Measurements from ENCODE around the gene FN1.

The FN1 gene

DNA sequence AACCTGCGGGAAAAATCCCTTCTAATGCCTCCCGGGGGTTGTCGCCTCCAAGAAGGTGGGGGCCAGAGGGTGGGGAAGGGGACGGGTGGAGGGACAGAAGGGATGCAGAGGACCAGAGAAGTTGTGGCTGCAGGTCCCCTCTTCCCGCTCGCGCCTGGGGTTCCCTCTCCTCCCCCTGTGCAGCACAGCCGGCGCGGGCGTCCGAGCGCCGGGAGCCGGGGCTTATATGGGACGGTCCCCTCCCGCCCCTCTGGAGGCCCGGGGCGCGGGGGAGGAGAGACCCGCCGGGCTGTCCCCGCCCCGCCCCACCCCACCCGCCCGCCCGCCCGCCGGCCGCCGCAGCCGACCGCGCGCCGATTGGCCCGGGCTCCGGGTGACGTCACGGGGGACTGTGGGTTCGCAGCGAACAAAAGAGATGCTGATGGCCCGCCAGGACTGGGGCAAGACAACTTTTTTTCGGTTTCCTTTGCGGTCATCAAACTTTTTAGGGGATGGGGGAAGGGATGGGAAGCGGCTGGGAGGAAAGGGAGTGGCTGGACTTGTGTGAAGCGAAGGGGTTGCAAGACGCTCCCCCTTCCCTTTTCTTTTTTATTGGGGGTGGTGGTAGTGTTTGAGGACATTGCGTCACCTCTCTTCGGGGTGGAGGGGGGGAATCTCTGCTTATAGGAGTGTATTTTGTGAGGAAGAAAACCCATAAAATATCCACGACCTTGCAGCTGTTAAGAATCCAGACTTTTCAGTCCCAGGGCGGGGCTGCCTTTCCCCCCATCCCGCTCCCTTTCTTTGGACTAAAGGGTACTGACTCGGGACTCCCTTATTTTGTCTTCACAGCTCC lies at the start of gene FN1:
FN1 (minus strand) TSS at position 199 of the 835 bp plus-strand sequence. CDS start 266 bp downstream, outside the sequence.
- DNase-seq: no peak

- DNase-seq: no peak
Measured at GRCh38 chr2:215485032-215485431, 49.2 kb upstream of the FN1 start.

GRCh38 chr2:215484570-215484969 lies 48.7 kb upstream of the FN1 start:
- no peak for DNase-seq

DNA sequence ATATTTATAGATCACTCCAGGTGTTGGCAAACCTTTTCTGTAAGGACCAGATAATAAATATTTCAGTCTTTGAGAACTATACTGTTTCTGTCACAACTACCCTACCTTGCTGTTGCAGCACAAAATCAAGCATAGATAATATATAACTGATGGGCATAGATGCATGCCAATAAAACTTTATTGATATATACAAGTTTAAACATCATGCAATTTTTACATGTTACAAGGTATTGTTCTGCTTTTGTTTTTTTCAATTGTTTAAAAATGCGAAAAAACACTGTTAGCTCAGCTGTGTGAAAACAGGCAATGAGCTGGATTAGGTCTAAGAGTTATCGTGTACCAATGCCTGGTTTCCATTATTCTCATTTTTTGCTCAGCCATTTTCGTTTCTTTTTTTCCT lies 47.6 kb upstream of the FN1 start:
- DNase-seq: no peak

GRCh38 chr2:215479536-215480240 lies 43.8 kb upstream of the FN1 start:
- no peak for DNase-seq

DNA sequence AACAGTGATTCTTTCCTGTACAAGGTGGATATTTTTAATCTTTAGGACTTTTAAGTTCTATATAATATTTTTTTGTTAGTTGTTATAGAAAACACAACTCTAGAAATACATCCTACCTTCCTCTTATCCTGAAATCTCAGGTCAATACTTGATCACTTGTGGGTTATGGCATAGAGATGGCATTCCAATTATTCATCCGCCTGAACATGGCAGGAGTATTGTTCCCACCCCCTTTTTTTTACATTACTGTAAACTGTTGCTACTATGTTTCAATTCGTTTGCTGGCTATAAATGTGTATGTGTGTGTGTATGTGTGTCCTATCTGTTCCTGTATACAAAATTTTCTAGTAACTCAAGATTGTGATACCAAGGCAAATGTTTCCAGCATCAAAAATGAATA lies 43.3 kb upstream of the FN1 start:
- DNase-seq: no peak

GRCh38 chr2:215476424-215476823 lies 40.6 kb upstream of the FN1 start:
- DNase-seq: no peak

DNA sequence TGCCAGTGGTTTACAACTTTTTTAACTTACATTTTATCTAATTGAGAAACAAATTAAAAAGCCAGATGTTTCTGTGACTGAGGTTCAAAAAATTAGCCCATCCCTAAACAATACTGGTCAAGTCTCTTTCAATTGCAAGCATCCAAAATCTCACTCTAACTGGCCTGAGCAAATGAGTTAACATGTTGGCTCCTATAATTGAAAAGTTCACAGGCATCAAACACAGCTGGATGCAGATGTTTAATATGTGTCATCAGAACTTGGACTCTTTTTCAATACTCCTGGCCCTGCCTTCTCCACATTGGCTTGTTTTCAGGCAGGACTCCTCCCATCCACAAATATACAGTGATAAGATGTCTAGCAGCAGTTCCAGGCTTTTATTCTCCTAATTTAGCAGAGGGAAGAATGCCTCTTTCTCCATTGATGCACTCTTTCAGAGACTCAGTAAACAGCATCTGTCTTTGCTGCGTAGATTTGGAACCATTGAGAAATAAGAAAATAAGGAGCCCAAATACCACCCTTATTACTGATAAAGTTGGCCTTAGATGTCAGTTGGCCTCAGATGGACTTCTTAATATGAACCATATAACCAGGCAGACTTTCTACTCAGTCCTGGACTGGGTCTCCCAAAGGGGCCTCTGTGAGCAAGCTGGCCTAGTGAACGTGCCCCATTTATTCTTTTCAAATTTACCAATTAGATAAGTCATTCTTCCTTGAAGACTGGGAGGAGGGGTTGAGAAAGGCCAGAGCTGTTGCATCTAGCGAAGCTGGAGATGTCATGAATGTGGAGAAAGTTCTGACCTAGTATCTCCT lies 30.4 kb upstream of the FN1 start:
- DNase-seq: no peak

- DNase-seq: no peak
Measured at GRCh38 chr2:215465256-215465655, 29.4 kb upstream of the FN1 start.

GRCh38 chr2:215461836-215462532 lies 26.1 kb upstream of the FN1 start:
- DNase-seq: no peak

DNA sequence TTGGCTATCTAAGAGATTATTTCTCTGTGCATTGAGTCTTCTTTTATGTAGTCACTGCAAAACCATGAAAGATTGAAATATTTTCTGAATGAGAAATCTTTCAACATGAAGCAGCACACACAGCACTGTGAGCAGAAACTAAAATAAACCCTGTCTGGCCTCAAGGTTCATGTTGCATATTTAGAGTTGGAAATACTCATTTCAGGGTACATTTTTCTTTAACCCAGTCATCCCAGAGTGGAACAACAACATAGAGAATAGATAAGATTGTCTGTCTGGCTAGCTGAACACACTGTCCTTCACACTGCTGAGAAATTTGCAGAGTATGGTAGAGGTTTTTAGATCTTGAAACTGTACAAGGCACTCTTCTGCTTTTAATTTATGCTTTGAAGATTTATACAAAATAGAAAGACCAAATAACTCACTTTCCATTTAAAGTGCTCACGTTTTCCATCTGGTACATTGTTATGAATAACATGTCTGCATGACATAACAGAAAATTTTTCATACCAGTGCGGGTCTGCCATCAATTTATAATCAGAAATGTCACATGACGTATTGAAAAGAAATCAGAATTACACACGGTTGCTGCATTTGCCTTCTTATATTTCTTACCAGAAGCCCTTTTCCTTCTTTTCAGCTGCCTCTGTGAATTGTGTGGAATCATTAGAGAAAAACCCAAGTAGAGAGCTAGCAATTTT lies 25.0 kb upstream of the FN1 start:
- no peak for DNase-seq

- DNase-seq: no peak
Measured at GRCh38 chr2:215455958-215456357, 20.1 kb upstream of the FN1 start.

DNA sequence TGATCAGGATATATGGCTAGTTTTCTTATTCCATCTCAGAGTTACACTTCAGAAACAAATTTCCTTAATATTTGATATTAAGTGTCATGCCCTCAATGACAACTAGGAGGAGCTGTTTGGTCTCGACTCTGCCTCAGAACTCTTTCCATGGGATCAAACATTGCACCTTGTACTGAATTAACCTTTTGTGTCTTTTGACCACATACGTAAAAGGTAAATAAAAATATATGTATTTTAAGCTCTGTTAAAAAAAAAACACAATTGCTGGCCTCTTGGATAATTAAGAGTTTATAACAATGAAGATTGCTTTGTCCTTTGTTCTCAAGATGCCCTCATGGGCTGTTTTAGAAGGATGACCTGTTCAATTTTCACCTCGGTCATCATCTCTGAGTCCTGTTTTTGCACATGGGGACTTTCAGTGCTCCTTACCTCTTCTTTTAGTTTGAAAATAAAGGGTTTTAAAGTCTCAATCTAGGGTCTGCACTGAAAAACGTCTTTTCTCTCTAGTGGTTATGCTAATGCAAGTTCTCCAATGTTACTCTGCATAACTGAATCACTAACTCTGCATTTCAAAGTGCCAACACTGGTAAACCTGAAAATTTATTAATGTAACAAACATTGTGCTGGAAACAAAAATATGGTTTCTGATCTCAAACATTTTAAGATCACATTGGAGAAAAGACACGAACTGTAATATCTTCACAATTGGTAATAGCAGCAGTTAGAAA lies 18.8 kb upstream of the FN1 start:
- DNase-seq: no peak

DNA sequence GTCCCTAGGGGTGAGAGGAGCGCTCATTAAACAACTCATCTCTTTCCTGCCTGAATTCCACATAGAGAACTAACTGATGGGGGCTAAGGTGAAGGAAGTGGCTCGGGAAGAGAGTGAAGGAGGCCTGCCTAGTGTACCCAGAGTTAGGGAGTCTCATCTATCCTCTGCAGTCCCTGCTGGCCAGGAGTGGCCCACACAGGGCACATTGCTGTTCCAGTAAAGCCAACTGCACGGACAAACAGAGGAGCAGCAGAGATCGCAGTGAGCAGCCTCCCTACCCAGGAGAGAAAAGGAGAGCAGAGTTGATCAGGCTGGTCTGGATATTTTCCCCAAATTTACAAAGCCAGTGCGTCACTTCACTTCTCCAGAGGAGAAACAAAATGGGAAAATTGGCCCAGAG lies 16.9 kb upstream of the FN1 start:
- no peak for DNase-seq

DNA sequence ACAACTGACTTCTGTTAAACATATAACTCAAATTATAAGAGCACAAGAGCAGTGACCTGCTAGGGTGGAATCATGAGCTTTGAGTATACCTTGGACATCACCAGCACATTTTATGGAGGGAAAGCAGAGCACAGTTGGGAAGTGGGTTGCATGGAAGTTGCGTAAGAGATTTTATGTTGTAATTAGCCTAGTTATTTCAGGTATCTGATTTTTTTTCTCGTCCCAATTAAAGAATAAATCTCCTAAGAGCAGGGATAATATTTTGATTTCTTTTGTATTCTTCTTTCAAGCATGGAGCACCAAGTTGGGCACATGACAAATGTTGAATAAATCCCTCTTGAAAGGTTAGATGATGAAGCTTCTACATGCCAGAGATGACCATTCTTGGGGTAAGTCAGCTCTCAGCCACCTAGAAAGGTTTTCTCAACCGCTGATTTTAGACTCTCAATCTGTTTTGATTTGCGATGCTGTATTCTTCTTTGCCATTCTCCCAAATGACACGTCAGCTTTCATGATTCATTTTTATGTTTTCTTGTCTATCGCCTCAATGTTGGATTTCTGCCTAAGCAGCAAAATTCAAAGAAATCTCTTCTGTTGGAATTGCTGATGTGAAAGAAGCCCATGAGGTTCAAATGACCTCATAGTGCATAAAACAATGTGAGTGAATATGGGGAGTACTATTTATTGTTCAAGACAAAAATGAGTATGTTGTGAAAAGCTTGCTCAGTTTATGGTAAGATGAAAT lies 15.3 kb upstream of the FN1 start:
- no peak for DNase-seq

- no peak for DNase-seq
Measured at GRCh38 chr2:215450188-215451011, 14.5 kb upstream of the FN1 start.

DNA sequence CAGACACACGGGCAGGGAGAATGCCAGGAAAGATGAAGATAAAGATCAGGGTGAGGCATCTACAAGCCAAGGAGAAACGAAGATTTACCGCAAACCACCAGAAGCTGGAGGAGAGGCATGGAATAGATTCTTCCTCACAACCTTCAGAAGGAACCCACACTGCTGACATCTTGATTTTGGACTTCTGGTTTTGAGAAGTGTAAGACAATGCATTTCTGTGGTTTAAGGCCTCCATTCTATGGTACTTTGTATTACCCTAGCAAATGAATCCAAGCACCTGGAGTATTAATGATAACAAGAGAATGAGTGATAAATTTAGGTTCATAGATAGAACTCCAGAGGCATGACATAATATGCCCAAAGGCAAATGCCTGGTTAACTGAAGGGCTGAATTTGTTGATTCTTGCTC lies 11.8 kb upstream of the FN1 start:
- DNase-seq: no peak

DNA sequence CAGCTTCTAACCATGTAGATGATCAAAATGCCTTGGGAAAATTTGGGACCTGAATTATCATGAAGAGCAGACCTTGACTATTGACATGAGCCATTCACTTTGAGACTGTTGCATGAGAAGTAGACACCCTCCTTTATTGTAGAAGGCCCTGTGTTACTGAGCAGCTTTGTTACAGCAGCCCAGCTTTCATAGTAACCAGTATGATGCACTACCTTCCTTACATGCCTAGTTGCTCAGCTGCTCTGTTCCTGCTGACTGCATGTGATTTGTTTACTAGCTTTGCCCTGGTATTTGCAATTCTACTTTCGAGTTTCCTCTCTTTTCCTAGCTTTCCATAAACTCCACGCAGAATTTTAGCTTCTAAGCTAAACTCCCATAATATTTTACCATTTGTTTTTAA lies 11.2 kb upstream of the FN1 start:
- DNase-seq: no peak

- no peak for DNase-seq
Measured at GRCh38 chr2:215442401-215442787, 6.5 kb upstream of the FN1 start.
